ENCODE results near the gene LCE1D. TPM values are rescaled to one million over a fixed set of nuclear protein-coding genes. Genes with fewer than 3 reads are reported as not detected.

Gene LCE1D
- total RNA-seq, 1 experiment from 2014 or later: not detected

GRCh38 chr1:152806576-152806975 lies 10.1 kb downstream of the LCE1D start, which contains the start of gene LCE1C:
Gene LCE1C (minus strand): TSS chr1:152806651. CDS start chr1:152805478, 1,173 bp downstream.
- no peak within 1 kb of the TSS for H3K4me3 Mint-ChIP-seq (ENCODE audit: unreplicated experiment)
- DNase-seq (ENCODE audit: unreplicated experiment): peak; percentile 66
- ChIA-PET CTCF (interaction anchor here (0.5 to 1.5 kb wide), 5 partner anchors 20 to 118 kb away, joined by 3 to 6 read pairs (median 3); no protein-coding TSS in a partner anchor), POLR2A (interaction anchor here (0.9 to 2.7 kb wide), 2 partner anchors 20 to 22 kb away, joined by 3 to 8 read pairs; partner anchors contain the start of gene LCE1E)
- H3K27ac Mint-ChIP-seq (ENCODE audit: low read depth, unreplicated experiment): peak within 1 kb of the TSS; percentile 40
- TF ChIP-seq, protein P1, sequence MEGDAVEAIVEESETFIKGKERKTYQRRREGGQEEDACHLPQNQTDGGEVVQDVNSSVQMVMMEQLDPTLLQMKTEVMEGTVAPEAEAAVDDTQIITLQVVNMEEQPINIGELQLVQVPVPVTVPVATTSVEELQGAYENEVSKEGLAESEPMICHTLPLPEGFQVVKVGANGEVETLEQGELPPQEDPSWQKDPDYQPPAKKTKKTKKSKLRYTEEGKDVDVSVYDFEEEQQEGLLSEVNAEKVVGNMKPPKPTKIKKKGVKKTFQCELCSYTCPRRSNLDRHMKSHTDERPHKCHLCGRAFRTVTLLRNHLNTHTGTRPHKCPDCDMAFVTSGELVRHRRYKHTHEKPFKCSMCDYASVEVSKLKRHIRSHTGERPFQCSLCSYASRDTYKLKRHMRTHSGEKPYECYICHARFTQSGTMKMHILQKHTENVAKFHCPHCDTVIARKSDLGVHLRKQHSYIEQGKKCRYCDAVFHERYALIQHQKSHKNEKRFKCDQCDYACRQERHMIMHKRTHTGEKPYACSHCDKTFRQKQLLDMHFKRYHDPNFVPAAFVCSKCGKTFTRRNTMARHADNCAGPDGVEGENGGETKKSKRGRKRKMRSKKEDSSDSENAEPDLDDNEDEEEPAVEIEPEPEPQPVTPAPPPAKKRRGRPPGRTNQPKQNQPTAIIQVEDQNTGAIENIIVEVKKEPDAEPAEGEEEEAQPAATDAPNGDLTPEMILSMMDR (IDR thresholded peaks at IDR 0.05; ENCODE audit: unreplicated experiment): no peak
- H3K36me3 Mint-ChIP-seq (ENCODE audit: insufficient read depth, unreplicated experiment): no peaks in the 10 kb centered on the region
- BruUV-seq (replicated peaks): no TSS peak
- no peaks in the 10 kb centered on the region for H3K9me3 Mint-ChIP-seq (ENCODE audit: unreplicated experiment)
- peaks cover 26% of the 10 kb centered on the region for H3K4me1 Mint-ChIP-seq (ENCODE audit: insufficient read depth, unreplicated experiment)
- intact Hi-C loops (cut with micrococcal nuclease): no loop called here
- no peaks in the 10 kb centered on the region for H3K27me3 Mint-ChIP-seq (ENCODE audit: insufficient read depth, unreplicated experiment)

- TF ChIP-seq, protein P1 (IDR thresholded peaks at IDR 0.05; ENCODE audit: unreplicated experiment): no peak
- DNase-seq (ENCODE audit: unreplicated experiment): peak; percentile 84
- peak overlapping the region; percentile 31 for H3K27ac Mint-ChIP-seq (ENCODE audit: low read depth, unreplicated experiment)
- no peaks in the 10 kb centered on the region for H3K9me3 Mint-ChIP-seq (ENCODE audit: unreplicated experiment)
- intact Hi-C loops (cut with micrococcal nuclease): no loop called here
- no peaks in the 10 kb centered on the region for H3K36me3 Mint-ChIP-seq (ENCODE audit: insufficient read depth, unreplicated experiment)
- BruUV-seq (replicated peaks): no TSS peak
- POLR2A ChIA-PET: interaction anchor here (1.0 to 1.8 kb wide), 3 partner anchors 8 to 31 kb away, joined by 3 to 7 read pairs (median 3); partner anchors contain the start of gene LCE1E
- CTCF ChIA-PET: interaction anchor here (0.6 to 1.5 kb wide), 3 partner anchors 24 to 168 kb away, joined by 3 to 5 read pairs (median 3); no protein-coding TSS in a partner anchor
- H3K27me3 Mint-ChIP-seq (ENCODE audit: insufficient read depth, unreplicated experiment): no peaks in the 10 kb centered on the region
- H3K4me3 Mint-ChIP-seq (ENCODE audit: unreplicated experiment): peak overlapping the region; percentile 30
- H3K4me1 Mint-ChIP-seq (ENCODE audit: insufficient read depth, unreplicated experiment): peaks cover 24% of the 10 kb centered on the region
These were observed 14.5 kb downstream of the LCE1D start for GRCh38 chr1:152811050-152811449.

GRCh38 chr1:152811671-152812070 lies 15.2 kb downstream of the LCE1D start, which contains the start of gene LCE1B:
Gene LCE1B (plus strand): TSS chr1:152811971. CDS start chr1:152812447, 476 bp downstream.
- Mint-ChIP-seq H3K9me3 (ENCODE audit: unreplicated experiment) (no peaks in the 10 kb centered on the region), H3K27ac (ENCODE audit: low read depth, unreplicated experiment) (peak within 1 kb of the TSS; percentile 31), H3K27me3 (ENCODE audit: insufficient read depth, unreplicated experiment) (no peaks in the 10 kb centered on the region), H3K4me3 (ENCODE audit: unreplicated experiment) (peak within 1 kb of the TSS; percentile 30), H3K4me1 (ENCODE audit: insufficient read depth, unreplicated experiment) (peaks cover 18% of the 10 kb centered on the region), H3K36me3 (ENCODE audit: insufficient read depth, unreplicated experiment) (no peaks in the 10 kb centered on the region)
- CTCF ChIA-PET: interaction anchor here (0.5 to 1.5 kb wide), 5 partner anchors 25 to 412 kb away, joined by 3 to 6 read pairs (median 3); no protein-coding TSS in a partner anchor
- no peak for DNase-seq (ENCODE audit: unreplicated experiment)
- TF ChIP-seq, protein P1 (IDR thresholded peaks at IDR 0.05; ENCODE audit: unreplicated experiment): no peak
- TSS peak; percentile 87 for BruUV-seq (replicated peaks)
- POLR2A ChIA-PET: interaction anchor here (1.1 to 1.8 kb wide), 3 partner anchors 15 to 31 kb away, joined by 3 to 7 read pairs (median 3); partner anchors contain the start of gene LCE1E
- intact Hi-C loops (cut with micrococcal nuclease): no loop called here

- intact Hi-C loops (cut with micrococcal nuclease): no loop called here
These were observed 20.8 kb downstream of the LCE1D start for GRCh38 chr1:152817309-152817708.

More at GRCh38 chr1:152817309-152817708, 20.8 kb downstream of the LCE1D start:
- Mint-ChIP-seq H3K4me1 (ENCODE audit: insufficient read depth, unreplicated experiment) (peaks cover 7% of the 10 kb centered on the region), H3K9me3 (ENCODE audit: unreplicated experiment) (no peaks in the 10 kb centered on the region), H3K27me3 (ENCODE audit: insufficient read depth, unreplicated experiment) (no peaks in the 10 kb centered on the region), H3K36me3 (ENCODE audit: insufficient read depth, unreplicated experiment) (no peaks in the 10 kb centered on the region), H3K4me3 (ENCODE audit: unreplicated experiment) (no peak overlapping the region), H3K27ac (ENCODE audit: low read depth, unreplicated experiment) (no peak overlapping the region)
- CTCF ChIA-PET: interaction anchor here (0.7 to 1.1 kb wide), 3 partner anchors 26 to 53 kb away, joined by 3 read pairs; no protein-coding TSS in a partner anchor
- no TSS peak for BruUV-seq (replicated peaks)
- DNase-seq (ENCODE audit: unreplicated experiment): peak; percentile 38
- TF ChIP-seq, protein P1 (IDR thresholded peaks at IDR 0.05; ENCODE audit: unreplicated experiment): no peak
- POLR2A ChIA-PET: interaction anchor here (0.6 to 1.5 kb wide), 4 partner anchors 9 to 191 kb away, joined by 3 to 5 read pairs (median 3); no protein-coding TSS in a partner anchor

All from MCF 10A (cell line).